SJCRH30 (cell line): ENCODE measurements around the gene ACSF2. TPM values are rescaled to one million over a fixed set of nuclear protein-coding genes. Genes with fewer than 3 reads are reported as not detected.
"Not testable (repeated sequence)": the region's sequence is repeated elsewhere in the genome, so short reads cannot be mapped to it uniquely, and the experiment has no call there.

Source experiments
- DNase-seq, 2 experiments: peaks; one replicate each; pipeline ENCODE4 v3.0.0-alpha.2; 2015 to 2020
- H3K27ac ChIP-seq: fragments of 250-450 bp; sonication (Bioruptor Pico); 2 replicates; pipeline ENCODE4 v1.5.1; 2020; ENCODE audit warnings: mild to moderate bottlenecking, moderate library complexity
- H3K27me3 ChIP-seq: fragments of 250-450 bp; sonication (Bioruptor Pico); 2 replicates; pipeline ENCODE4 v1.5.1; 2020; ENCODE audit warnings: mild to moderate bottlenecking, moderate library complexity
- H3K36me3 ChIP-seq: fragments of 250-450 bp; sonication (Bioruptor Pico); 2 replicates; pipeline ENCODE4 v1.5.1; 2020; ENCODE audit warnings: mild to moderate bottlenecking, moderate library complexity
- H3K4me1 ChIP-seq: fragments of 250-450 bp; sonication (Bioruptor Pico); 2 replicates; pipeline ENCODE4 v1.5.1; 2020; ENCODE audit warnings: mild to moderate bottlenecking, moderate library complexity
- H3K4me3 ChIP-seq: fragments of 250-450 bp; sonication (Bioruptor Pico); 2 replicates; pipeline ENCODE4 v1.5.1; 2020; ENCODE audit warnings: mild to moderate bottlenecking, moderate library complexity
- H3K9me3 ChIP-seq: fragments of 250-450 bp; sonication (Bioruptor Pico); replicated peaks from 2 replicates; pipeline ENCODE4 v1.5.1; 2020; ENCODE audit warnings: mild to moderate bottlenecking, moderate library complexity
- total RNA-seq: library from RNA; depleted of rRNA; stranded (reverse); fragments of >200 nt; shearing (Covaris generic); gene quantifications from 2 replicates; pipeline ENCODE4 v1.2.3, GENCODE V29; 2014

The ACSF2 gene
- total RNA-seq, 1 experiment from 2014 or later: 6.3 TPM

DNA sequence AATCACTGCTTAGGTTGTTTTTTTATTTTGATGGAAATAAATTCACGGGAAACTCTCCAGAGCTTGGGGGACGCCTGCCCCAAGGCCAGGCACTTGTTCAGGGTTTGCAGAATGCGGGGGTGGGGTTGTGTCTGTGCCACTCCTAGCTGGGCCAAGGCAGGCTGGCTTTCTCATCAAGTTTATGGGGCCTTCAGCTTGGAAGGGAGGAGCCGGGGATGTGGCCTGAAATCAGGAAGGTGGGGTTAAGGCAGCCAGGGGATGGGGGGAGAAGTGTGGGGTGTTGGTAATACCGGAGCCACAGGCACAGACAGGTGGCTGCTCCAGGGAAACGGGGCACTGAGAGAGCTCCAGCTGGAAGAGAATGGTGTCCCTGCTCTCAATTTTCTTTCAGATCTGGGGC, 44.4 kb downstream of the ACSF2 start:
- Histone ChIP-seq H3K9me3 (no peaks in the 10 kb centered on the region), H3K27me3 (no peaks in the 10 kb centered on the region), H3K36me3 (no peaks in the 10 kb centered on the region), H3K4me3 (no peak overlapping the region), H3K27ac (no peak overlapping the region), H3K4me1 (no peaks in the 10 kb centered on the region)
- DNase-seq: no peak

DNA sequence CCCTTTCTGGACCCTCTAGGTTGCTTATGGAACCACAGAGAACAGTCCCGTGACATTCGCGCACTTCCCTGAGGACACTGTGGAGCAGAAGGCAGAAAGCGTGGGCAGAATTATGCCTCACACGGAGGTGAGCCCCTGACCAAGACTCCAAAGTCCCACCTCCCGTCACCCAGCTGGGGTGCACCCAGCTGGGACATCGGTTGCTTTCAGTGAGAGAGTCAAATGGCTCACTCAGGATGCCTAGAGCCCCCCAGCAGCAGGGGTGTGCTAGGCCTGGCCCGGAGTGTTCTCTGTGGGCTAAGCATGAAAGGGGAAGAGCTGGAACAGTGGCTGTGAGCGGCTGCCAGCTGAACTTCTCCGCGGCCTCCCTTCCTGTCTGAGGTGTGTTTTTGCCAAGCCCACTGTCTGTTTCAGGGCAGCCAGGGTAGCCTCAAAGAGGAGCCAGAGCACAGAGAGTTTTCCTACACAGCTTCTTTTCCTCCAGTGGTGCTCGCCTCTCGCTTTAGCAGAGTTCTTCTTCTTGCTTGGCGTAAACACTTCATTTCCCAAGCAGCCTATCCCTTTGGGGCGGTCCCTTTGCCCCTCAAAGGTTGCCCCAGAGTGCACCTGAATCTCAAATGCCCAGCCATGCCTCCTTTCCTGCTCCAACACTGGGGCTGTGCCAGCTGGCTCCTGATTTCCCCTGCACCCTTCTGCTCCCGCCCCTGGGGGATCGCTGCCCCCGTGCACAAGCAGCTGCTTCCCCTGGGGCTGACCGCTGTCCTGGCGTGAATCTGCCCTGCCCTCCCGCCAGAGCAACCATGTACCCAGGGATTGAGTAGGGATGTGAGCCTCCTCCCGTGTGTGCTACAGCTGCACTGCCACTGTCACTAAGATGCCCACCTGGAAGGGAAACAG, 45.2 kb downstream of the ACSF2 start:
- no peaks in the 10 kb centered on the region for H3K4me1 ChIP-seq
- no peaks in the 10 kb centered on the region for H3K9me3 ChIP-seq
- no peak overlapping the region for H3K27ac ChIP-seq
- no peaks in the 10 kb centered on the region for H3K36me3 ChIP-seq
- no peak overlapping the region for H3K4me3 ChIP-seq
- H3K27me3 ChIP-seq: no peaks in the 10 kb centered on the region
- DNase-seq: no peak

DNA sequence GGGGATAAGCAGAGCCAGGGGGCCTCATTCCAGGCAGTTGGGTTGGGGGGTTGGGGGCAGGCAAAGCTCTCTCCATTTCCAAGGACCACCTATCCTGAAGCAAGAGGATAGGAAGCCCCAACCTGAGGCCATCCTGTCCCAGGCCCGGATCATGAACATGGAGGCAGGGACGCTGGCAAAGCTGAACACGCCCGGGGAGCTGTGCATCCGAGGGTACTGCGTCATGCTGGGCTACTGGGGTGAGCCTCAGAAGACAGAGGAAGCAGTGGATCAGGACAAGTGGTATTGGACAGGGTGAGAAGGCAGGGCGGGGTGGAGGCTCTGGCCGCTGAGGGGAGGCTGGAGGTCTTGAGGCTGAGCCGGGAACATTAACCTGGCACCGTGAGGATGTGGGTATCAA, 46.3 kb downstream of the ACSF2 start:
- no peak overlapping the region for H3K27ac ChIP-seq

DNA sequence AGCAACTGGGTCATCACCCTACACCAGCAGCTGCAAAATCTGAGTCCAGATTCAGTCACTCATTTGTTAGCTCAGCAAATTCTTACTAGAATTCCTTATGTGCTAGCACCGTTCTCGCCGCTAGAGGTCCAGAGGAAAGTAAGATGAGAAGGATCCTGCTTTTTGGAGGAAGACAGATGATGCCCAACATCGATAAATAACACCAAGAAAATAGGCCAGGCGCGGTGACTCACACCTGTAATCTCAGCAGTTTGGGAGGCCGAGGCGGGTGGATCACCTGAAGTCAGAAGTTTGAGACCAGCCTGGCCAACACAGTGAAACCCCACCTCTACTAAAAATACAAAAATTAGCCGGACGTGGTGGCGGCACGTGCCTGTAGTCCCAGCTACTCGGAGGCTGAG, 46.7 kb downstream of the ACSF2 start:
- H3K4me1 ChIP-seq, H3K36me3 ChIP-seq, H3K9me3 ChIP-seq, H3K4me3 ChIP-seq, H3K27ac ChIP-seq, H3K27me3 ChIP-seq: not testable (repeated sequence)
- DNase-seq: peak in 1 of 2 experiments; percentile 18

More for the DNA sequence above, 46.3 kb downstream of the ACSF2 start:
- Histone ChIP-seq H3K9me3 (no peaks in the 10 kb centered on the region), H3K27me3 (no peaks in the 10 kb centered on the region), H3K36me3 (no peaks in the 10 kb centered on the region), H3K4me1 (no peaks in the 10 kb centered on the region), H3K4me3 (no peak overlapping the region)
- no peak for DNase-seq

DNA sequence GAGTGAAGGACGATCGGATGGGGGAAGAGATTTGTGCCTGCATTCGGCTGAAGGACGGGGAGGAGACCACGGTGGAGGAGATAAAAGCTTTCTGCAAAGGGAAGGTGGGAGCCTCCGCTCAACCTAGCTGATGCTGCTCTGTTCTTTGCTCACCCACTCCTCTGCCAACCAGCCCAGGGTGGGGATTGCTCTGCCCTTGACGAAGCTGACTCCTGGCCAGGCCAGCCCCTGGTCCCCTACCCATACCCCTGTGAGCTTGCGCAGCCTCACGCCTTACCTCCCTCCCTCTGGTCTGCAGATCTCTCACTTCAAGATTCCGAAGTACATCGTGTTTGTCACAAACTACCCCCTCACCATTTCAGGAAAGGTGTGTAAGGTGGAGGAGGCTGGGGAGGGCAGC, 47.9 kb downstream of the ACSF2 start:
- H3K4me3 ChIP-seq: no peak overlapping the region
- H3K27me3 ChIP-seq: no peaks in the 10 kb centered on the region

DNA sequence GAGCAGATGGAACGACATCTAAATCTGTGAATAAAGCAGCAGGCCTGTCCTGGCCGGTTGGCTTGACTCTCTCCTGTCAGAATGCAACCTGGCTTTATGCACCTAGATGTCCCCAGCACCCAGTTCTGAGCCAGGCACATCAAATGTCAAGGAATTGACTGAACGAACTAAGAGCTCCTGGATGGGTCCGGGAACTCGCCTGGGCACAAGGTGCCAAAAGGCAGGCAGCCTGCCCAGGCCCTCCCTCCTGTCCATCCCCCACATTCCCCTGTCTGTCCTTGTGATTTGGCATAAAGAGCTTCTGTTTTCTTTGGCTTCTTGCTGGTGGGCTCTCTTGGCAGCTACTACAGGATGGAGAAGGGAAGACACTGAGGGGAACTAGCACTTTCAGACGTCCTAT, 48.5 kb downstream of the ACSF2 start:
- Histone ChIP-seq H3K27ac (no peak overlapping the region), H3K4me1 (no peaks in the 10 kb centered on the region; the same call in 1 of the 2 replicates), H3K36me3 (no peaks in the 10 kb centered on the region), H3K4me3 (no peak overlapping the region), H3K27me3 (no peaks in the 10 kb centered on the region), H3K9me3 (no peaks in the 10 kb centered on the region)
- no peak for DNase-seq

More for the DNA sequence above, 47.9 kb downstream of the ACSF2 start:
- DNase-seq: no peak
- no peaks in the 10 kb centered on the region for H3K36me3 ChIP-seq
- no peak overlapping the region for H3K27ac ChIP-seq
- no peaks in the 10 kb centered on the region for H3K9me3 ChIP-seq
- no peaks in the 10 kb centered on the region; the same call in 1 of the 2 replicates for H3K4me1 ChIP-seq

DNA sequence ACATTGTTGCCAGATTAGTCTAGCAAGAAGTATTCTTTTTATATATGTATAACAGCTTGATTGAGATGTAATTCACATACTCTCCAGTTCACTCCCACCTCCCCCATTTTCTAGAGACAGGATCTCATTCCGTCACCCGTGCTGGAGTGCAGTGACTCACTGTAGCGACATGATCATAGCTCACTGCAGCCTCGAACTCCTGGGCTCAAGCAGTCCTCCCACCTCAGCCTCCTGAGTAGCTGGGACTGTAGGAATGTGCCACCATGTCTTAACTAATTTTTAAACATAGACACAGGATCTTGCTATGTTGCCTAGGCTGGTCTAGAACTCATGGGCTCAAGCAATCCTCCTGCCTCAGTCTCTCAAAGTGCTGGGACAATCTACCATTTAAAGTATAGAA, 49.3 kb downstream of the ACSF2 start:
- Histone ChIP-seq H3K27ac (no peak overlapping the region), H3K27me3 (no peaks in the 10 kb centered on the region), H3K9me3 (no peaks in the 10 kb centered on the region), H3K4me3 (no peak overlapping the region), H3K36me3 (no peaks in the 10 kb centered on the region), H3K4me1 (peaks cover 3% of the 10 kb centered on the region; the same call in 1 of the 2 replicates)
- no peak for DNase-seq

DNA sequence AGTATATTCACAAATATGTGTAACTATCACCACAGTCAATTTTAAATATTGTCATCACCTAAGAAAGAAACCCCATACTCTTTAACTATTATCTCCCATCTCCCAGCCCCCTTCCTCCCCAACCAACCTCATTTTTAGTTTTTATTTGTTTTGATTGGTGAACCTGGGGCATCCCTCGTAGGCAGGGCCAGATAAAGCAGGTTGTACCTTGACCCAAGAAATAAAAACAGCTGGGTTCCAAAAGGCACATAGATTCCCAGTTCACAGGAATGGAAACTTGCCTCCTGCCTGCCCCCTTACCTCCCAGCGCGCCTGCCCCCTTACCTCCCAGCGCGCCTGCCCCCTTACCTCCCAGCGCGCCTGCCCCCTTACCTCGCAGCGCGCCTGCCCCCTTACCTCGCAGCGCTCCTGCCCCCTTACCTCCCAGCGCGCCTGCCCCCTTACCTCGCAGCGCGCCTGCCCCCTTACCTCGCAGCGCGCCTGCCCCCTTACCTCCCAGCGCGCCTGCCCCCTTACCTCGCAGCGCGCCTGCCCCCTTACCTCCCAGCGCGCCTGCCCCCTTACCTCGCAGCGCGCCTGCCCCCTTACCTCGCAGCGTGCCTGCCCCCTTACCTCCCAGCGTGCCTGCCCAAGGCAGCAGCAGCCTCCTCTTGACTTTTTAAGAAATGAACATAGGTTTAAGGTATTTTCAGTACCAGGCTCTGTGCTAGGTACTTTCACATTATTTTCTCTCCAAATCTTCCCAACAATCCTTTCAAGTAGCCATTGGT, 49.9 kb downstream of the ACSF2 start:
- H3K27ac ChIP-seq, H3K36me3 ChIP-seq, H3K4me1 ChIP-seq, H3K9me3 ChIP-seq, H3K27me3 ChIP-seq, H3K4me3 ChIP-seq, DNase-seq: not testable (repeated sequence)

DNA sequence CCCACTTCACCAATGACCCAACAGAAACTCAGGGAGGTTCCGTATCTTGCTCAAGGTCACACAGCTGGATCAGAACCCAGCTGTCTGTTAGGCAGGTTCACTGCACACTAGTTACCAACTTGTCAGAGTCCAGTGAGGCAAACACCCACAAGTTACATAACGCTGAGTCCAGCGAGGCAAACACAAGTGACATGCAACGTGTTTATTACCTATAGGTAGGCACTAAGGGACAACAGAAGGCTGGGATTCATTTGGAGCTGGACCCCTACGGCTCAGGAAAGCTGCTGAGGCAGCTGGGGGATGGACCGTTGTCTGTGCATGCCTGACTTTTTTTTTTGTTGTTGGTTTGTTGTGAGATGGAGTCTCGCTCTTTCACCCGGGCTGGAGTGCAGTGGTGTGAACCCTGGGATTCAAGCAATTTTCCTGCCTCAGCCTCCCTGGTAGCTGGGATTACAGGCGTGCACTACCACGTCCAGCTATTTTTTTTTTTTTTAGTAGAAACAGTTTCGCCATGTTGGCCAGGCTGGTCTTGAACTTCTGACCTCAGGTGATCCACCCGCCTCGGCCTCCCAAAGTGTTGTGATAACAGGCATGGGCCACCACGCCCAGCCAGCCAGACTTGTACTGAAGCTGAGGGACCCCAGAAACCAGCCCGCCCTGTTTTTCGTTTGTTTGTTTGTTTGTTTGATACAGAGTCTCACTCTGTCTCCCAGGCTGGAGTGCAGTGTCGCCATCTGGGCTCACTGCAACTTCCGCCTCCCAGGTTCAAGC, 50.7 kb downstream of the ACSF2 start:
- Histone ChIP-seq H3K4me3 (no peak overlapping the region), H3K36me3 (no peaks in the 10 kb centered on the region), H3K27ac (no peak overlapping the region), H3K4me1 (peaks cover 3% of the 10 kb centered on the region; the same call in 1 of the 2 replicates), H3K27me3 (no peaks in the 10 kb centered on the region), H3K9me3 (no peaks in the 10 kb centered on the region)
- DNase-seq: no peak

DNA sequence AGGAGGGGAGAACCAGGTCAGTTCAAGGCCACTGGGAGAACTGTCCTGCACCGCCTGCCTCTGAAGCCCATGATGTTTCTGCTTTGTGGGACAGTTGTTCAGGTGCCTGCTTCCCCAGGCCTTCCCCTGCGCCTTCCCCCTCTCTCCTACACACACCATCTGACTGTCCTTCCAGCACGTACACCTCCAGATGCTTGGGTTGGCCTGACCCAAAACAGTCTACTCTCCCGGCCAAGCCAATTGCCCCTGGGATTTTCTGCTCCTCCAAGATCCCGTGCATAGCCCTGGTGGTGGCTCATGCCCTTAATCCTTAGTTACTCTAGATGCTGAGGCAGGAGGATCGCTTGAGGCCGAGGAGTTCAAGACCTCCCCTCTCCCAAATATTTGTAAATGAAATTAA, 52.0 kb downstream of the ACSF2 start:
- peak overlapping the region; percentile 69 for H3K4me3 ChIP-seq

DNA sequence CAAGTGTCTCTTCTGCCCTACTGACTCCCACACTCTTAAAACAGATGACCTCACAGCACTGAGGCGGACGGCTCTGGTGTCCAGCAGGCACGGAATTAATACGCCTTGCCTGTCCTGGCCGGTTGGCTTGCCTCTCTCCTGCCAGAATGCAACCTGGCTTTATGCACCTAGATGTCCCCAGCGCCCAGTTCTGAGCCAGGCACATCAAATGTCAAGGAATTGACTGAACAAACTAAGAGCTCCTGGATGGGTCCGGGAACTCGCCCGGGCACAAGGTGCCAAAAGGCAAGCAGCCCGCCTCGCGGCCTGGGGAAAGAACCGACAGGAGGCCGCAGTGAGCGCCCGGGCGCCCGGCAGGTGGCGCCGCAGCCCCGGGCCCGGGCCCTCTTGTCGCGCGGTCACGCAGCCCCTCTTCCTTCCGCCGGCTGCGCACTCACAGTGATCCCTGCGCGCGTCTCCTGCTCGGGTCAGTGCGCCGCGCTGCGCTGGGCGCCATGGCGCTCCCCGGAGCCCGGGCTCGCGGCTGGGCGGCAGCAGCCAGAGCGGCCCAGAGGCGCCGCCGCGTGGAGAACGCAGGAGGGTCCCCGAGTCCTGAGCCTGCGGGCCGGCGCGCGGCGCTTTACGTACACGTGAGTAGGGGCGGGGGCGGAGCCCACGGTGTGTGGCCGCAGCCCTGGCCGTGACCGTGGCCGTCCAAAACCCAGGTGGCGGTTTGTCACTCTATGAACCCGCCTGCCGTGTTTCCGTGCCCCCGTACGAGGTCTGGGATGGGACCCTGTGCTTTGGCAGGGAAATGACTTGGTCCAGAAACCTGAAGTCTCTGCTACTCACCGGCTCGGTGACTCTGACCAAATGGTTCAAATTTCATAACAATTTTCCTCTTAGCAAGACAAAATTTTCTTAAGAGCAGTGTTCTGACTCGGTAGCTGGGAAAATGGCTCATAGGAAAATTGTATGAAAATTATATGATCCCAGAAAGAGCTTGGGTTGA, 52.7 kb downstream of the ACSF2 start, which contains the start of gene RSAD1:
TSS of gene RSAD1 (plus strand) at position 470 of the 991 bp plus-strand sequence. CDS start at position 495, 25 bp downstream.
- peaks cover 3% of the 10 kb centered on the region; the same call in 1 of the 2 replicates for H3K4me1 ChIP-seq
- H3K27ac ChIP-seq: peak within 1 kb of the TSS; percentile 21
- no peaks in the 10 kb centered on the region for H3K27me3 ChIP-seq
- no peaks in the 10 kb centered on the region for H3K36me3 ChIP-seq
- no peaks in the 10 kb centered on the region for H3K9me3 ChIP-seq
- peak within 1 kb of the TSS; percentile 69 for H3K4me3 ChIP-seq
- DNase-seq: peak; percentile 83 to 90

More for the DNA sequence above, 52.0 kb downstream of the ACSF2 start:
- H3K27me3 ChIP-seq: no peaks in the 10 kb centered on the region
- no peak for DNase-seq
- no peaks in the 10 kb centered on the region for H3K9me3 ChIP-seq
- peaks cover 3% of the 10 kb centered on the region; the same call in 1 of the 2 replicates for H3K4me1 ChIP-seq
- peak overlapping the region; percentile 16; the same call in 1 of the 2 replicates for H3K27ac ChIP-seq
- no peaks in the 10 kb centered on the region for H3K36me3 ChIP-seq

DNA sequence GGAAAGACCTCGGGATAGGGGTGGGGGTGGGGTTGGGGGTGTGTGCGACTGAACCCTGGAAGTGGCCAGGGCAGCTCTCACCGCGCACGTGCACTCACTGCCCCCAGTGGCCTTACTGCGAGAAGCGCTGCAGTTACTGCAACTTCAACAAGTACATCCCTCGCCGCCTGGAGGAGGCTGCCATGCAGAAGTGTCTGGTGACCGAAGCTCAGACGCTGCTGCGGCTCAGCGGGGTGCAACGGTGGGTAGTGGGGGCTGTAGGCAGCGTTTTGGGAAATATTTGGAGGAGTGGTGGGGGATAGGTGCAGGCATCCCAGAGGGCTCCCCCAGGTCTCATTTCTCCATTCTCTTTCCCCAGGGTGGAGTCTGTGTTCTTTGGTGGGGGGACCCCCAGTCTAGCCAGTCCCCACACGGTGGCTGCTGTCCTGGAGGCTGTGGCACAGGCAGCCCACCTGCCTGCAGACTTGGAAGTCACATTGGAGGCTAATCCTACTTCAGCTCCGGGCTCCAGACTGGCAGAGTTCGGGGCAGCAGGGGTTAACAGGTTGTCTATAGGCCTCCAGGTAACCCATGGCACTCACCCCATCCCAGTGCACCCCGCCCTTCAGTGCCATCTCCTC, 53.6 kb downstream of the ACSF2 start:
- peaks cover 3% of the 10 kb centered on the region; the same call in 1 of the 2 replicates for H3K4me1 ChIP-seq
- H3K9me3 ChIP-seq: no peaks in the 10 kb centered on the region
- no peaks in the 10 kb centered on the region for H3K36me3 ChIP-seq
- H3K27ac ChIP-seq: no peak overlapping the region
- no peaks in the 10 kb centered on the region for H3K27me3 ChIP-seq
- DNase-seq: peak; percentile 82 to 83
- H3K4me3 ChIP-seq: peak overlapping the region; percentile 69

DNA sequence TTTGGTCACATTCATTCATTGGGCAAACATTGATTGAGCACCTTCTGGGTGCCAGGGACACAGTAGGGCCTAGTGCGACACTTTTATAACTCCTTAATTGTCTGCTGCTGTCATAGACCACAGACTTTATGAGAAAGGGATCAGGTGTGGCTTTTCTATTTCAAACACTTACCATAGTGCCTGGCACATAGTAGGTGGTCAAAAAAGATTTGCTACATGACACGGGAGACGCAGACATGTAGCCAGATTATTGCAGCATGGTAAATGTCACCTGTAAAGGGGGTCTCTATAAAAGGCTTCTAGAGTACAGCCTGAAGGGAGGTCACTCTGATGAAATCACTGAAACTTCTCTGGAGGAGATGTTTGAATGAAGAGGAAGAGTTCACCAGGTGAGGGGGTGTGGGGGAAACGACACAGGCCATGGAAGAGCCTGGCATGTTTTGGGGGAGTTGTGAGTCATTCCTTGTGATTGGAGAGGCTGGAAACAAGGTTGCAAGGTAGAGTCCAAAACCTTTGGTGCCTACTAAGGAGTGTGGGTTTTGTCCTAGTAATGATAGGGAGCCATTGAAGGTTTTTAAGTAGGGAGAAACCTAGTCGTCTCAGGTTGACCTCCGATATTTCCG, 54.2 kb downstream of the ACSF2 start:
- Histone ChIP-seq H3K4me3 (no peak overlapping the region), H3K9me3 (no peaks in the 10 kb centered on the region), H3K36me3 (no peaks in the 10 kb centered on the region), H3K27ac (no peak overlapping the region), H3K27me3 (no peaks in the 10 kb centered on the region), H3K4me1 (peaks cover 3% of the 10 kb centered on the region; the same call in 1 of the 2 replicates)
- DNase-seq: no peak
